ENCODE results near the gene PCDHB5. TPM values are rescaled to one million over a fixed set of nuclear protein-coding genes. Genes with fewer than 3 reads are reported as not detected.
A peak's percentile ranks its signal among the peaks of the same experiment; 100 is the strongest.
"Not testable (repeated sequence)": the region's sequence is repeated elsewhere in the genome, so short reads cannot be mapped to it uniquely, and the experiment has no call there.

Gene PCDHB5
- total RNA-seq (ENCODE audit: unreplicated experiment), result 7.8 TPM
- long read RNA-seq, transcript PCDHB5-201 (1 exons, 3,408 nt), result major isoform, 5 of 5 reads
- long read RNA-seq, partial matches to known transcripts, result 0 of 5 reads
- long read RNA-seq, other reads (novel, unspliced or antisense), result 0 of 5 reads

DNA sequence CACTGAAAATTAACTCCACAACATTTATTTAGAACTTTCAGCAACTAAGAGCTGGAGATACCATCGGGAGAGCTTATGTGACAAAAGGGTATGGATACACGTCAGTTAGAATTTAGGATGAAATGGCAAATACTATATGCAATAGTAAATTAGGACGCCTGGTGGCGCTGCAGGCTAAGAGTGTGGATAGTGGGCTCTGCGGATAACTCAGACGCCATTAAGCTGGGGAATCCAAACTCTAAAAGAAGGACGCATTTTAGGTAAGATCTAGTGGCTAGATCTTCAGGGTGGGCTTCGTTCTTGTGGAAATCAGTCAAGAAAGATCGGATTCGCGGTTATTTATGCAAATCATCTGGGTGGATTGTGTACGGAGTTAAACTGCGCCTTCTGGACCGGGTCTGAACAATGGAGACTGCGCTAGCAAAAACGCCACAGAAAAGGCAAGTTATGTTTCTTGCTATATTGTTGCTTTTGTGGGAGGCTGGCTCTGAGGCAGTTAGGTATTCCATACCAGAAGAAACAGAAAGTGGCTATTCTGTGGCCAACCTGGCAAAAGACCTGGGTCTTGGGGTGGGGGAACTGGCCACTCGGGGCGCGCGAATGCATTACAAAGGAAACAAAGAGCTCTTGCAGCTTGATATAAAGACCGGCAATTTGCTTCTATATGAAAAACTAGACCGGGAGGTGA, at the start of gene PCDHB5:
Gene PCDHB5 (plus strand): TSS at position 177 of the 688 bp plus-strand sequence. CDS start 229 bp downstream, at position 406.
- peaks cover 33% of the 10 kb centered on the region for H3K36me3 Mint-ChIP-seq (ENCODE audit: low read depth, unreplicated experiment)
- peak; percentile 39 for DNase-seq (ENCODE audit: low spot score)
- H3K4me1 Mint-ChIP-seq (ENCODE audit: unreplicated experiment), result no peaks in the 10 kb centered on the region
- H3K4me3 Mint-ChIP-seq (ENCODE audit: unreplicated experiment), result peak within 1 kb of the TSS; percentile 74
- H3K27ac Mint-ChIP-seq (ENCODE audit: unreplicated experiment), result peak within 1 kb of the TSS; percentile 8
- H3K27me3 Mint-ChIP-seq (ENCODE audit: unreplicated experiment), result no peaks in the 10 kb centered on the region
- TF ChIP-seq, protein P1, sequence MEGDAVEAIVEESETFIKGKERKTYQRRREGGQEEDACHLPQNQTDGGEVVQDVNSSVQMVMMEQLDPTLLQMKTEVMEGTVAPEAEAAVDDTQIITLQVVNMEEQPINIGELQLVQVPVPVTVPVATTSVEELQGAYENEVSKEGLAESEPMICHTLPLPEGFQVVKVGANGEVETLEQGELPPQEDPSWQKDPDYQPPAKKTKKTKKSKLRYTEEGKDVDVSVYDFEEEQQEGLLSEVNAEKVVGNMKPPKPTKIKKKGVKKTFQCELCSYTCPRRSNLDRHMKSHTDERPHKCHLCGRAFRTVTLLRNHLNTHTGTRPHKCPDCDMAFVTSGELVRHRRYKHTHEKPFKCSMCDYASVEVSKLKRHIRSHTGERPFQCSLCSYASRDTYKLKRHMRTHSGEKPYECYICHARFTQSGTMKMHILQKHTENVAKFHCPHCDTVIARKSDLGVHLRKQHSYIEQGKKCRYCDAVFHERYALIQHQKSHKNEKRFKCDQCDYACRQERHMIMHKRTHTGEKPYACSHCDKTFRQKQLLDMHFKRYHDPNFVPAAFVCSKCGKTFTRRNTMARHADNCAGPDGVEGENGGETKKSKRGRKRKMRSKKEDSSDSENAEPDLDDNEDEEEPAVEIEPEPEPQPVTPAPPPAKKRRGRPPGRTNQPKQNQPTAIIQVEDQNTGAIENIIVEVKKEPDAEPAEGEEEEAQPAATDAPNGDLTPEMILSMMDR (IDR thresholded peaks at IDR 0.05; ENCODE audit: unreplicated experiment), result peak; percentile 43
- peaks cover 21% of the 10 kb centered on the region for H3K9me3 Mint-ChIP-seq (ENCODE audit: unreplicated experiment)

DNA sequence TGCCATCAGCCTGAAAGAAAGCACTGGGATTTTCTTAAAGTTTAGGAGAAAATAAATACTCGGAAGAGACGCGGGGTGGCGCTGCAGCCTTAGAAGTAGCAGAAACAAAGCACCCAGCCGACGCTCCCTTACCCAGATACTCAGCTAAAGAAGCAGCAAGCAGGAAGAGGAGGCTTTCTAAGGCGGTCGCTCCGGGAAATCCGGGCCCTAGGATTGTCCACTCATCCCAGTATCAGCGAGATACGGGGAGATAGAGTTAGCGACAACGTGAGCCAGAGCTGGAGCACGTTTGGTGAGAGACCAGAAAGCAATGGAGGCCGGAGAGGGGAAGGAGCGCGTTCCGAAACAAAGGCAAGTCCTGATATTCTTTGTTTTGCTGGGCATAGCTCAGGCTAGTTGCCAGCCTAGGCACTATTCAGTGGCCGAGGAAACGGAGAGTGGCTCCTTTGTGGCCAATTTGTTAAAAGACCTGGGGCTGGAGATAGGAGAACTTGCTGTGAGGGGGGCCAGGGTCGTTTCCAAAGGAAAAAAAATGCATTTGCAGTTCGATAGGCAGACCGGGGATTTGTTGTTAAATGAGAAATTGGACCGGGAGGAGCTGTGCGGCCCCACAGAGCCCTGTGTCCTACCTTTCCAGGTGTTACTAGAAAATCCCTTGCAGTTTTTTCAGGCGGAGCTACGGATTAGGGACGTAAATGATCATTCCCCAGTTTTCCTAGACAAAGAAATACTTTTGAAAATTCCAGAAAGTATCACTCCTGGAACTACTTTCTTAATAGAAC, 40.3 kb upstream of the PCDHB5 start, which contains the start of gene PCDHB2:
Gene PCDHB2 (plus strand): TSS at position 135 of the 782 bp plus-strand sequence. CDS start 176 bp downstream, at position 311.
- Mint-ChIP-seq H3K27ac (ENCODE audit: unreplicated experiment) (peak within 1 kb of the TSS; percentile 92), H3K36me3 (ENCODE audit: low read depth, unreplicated experiment) (peaks cover 26% of the 10 kb centered on the region), H3K4me3 (ENCODE audit: unreplicated experiment) (peak within 1 kb of the TSS; percentile 99), H3K27me3 (ENCODE audit: unreplicated experiment) (peaks cover 12% of the 10 kb centered on the region), H3K9me3 (ENCODE audit: unreplicated experiment) (no peaks in the 10 kb centered on the region), H3K4me1 (ENCODE audit: unreplicated experiment) (peaks cover 13% of the 10 kb centered on the region)
- TF ChIP-seq, protein P1 (IDR thresholded peaks at IDR 0.05; ENCODE audit: unreplicated experiment), result peak; percentile 90
- peak; percentile 82 for DNase-seq (ENCODE audit: low spot score)

DNA sequence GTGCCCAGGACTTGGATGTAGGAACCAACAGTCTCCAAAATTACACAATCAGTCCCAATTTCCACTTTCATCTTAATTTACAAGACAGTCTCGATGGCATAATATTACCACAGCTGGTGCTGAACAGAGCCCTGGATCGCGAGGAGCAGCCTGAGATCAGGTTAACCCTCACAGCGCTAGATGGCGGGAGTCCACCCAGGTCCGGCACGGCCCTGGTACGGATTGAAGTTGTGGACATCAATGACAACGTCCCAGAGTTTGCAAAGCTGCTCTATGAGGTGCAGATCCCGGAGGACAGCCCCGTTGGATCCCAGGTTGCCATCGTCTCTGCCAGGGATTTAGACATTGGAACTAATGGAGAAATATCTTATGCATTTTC, 39.8 kb upstream of the PCDHB5 start:
- peaks cover 15% of the 10 kb centered on the region for H3K4me1 Mint-ChIP-seq (ENCODE audit: unreplicated experiment)
- H3K27me3 Mint-ChIP-seq (ENCODE audit: unreplicated experiment), result peaks cover 12% of the 10 kb centered on the region
- peaks cover 31% of the 10 kb centered on the region for H3K36me3 Mint-ChIP-seq (ENCODE audit: low read depth, unreplicated experiment)
- TF ChIP-seq, protein P1 (IDR thresholded peaks at IDR 0.05; ENCODE audit: unreplicated experiment), result no peak
- H3K4me3 Mint-ChIP-seq (ENCODE audit: unreplicated experiment), result peak overlapping the region; percentile 99
- peaks cover 2% of the 10 kb centered on the region for H3K9me3 Mint-ChIP-seq (ENCODE audit: unreplicated experiment)
- H3K27ac Mint-ChIP-seq (ENCODE audit: unreplicated experiment), result peak overlapping the region; percentile 92
- no peak for DNase-seq (ENCODE audit: low spot score)

DNA sequence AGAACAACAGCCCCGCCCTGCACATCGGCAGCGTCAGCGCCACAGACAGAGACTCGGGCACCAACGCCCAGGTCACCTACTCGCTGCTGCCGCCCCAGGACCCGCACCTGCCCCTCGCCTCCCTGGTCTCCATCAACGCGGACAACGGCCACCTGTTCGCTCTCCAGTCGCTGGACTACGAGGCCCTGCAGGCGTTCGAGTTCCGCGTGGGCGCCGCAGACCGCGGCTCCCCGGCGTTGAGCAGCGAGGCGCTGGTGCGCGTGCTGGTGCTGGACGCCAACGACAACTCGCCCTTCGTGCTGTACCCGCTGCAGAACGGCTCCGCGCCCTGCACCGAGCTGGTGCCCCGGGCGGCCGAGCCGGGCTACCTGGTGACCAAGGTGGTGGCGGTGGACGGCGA, 38.8 kb upstream of the PCDHB5 start:
- peaks cover 16% of the 10 kb centered on the region for H3K4me1 Mint-ChIP-seq (ENCODE audit: unreplicated experiment)
- H3K9me3 Mint-ChIP-seq (ENCODE audit: unreplicated experiment); DNase-seq (ENCODE audit: low spot score); H3K27ac Mint-ChIP-seq (ENCODE audit: unreplicated experiment): not testable (repeated sequence)
- H3K27me3 Mint-ChIP-seq (ENCODE audit: unreplicated experiment), result peaks cover 15% of the 10 kb centered on the region
- peak overlapping the region; percentile 99 for H3K4me3 Mint-ChIP-seq (ENCODE audit: unreplicated experiment)
- H3K36me3 Mint-ChIP-seq (ENCODE audit: low read depth, unreplicated experiment), result peaks cover 39% of the 10 kb centered on the region

DNA sequence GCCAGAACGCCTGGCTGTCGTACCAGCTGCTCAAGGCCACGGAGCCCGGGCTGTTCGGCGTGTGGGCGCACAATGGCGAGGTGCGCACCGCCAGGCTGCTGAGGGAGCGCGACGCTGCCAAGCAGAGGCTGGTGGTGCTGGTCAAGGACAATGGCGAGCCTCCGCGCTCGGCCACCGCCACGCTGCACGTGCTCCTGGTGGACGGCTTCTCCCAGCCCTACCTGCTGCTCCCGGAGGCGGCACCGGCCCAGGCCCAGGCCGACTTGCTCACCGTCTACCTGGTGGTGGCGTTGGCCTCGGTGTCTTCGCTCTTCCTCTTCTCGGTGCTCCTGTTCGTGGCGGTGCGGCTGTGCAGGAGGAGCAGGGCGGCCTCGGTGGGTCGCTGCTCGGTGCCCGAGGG, 38.4 kb upstream of the PCDHB5 start:
- H3K27me3 Mint-ChIP-seq (ENCODE audit: unreplicated experiment), result peaks cover 15% of the 10 kb centered on the region
- peak overlapping the region; percentile 74 for H3K4me3 Mint-ChIP-seq (ENCODE audit: unreplicated experiment)
- peaks cover 43% of the 10 kb centered on the region for H3K36me3 Mint-ChIP-seq (ENCODE audit: low read depth, unreplicated experiment)

More for the DNA sequence above, 38.4 kb upstream of the PCDHB5 start:
- peaks cover 16% of the 10 kb centered on the region for H3K4me1 Mint-ChIP-seq (ENCODE audit: unreplicated experiment)
- not testable (repeated sequence) for H3K27ac Mint-ChIP-seq (ENCODE audit: unreplicated experiment); DNase-seq (ENCODE audit: low spot score); H3K9me3 Mint-ChIP-seq (ENCODE audit: unreplicated experiment)

All from endothelial cell (in vitro differentiated cells).